Left lung (tissue), 14 donors: ENCODE data around the gene LYSMD1. TPM values are rescaled to one million over a fixed set of nuclear protein-coding genes. Genes with fewer than 3 reads are reported as not detected.
"Not testable (repeated sequence)": the region's sequence is repeated elsewhere in the genome, so short reads cannot be mapped to it uniquely, and the experiment has no call there.

Experiments used
- ATAC-seq: fragments of 200-7000 bp; cut with Tn5 transposase; one replicate; pipeline ENCODE4 v1.9.1; 2020; ENCODE audit warnings: moderate library complexity
- DNase-seq, 4 donors: peaks; one replicate each; pipeline ENCODE4 v3.0.0-alpha.2; 2013 to 2020
- H3K27ac ChIP-seq, 2 donors: fragments of 200-600 bp; sonication (generic) in 1 of 2; one replicate each; pipeline versions ENCODE4 v1.5.0 to v1.8.0; 2020 to 2021
- H3K27me3 ChIP-seq, 2 donors: fragments of 200-600 bp; sonication (generic) in 1 of 2; one replicate each; pipeline versions ENCODE4 v1.5.0 to v1.8.0; 2020 to 2021
- H3K36me3 ChIP-seq, 2 donors: fragments of 200-600 bp; sonication (generic) in 1 of 2; one replicate each; pipeline versions ENCODE4 v1.5.0 to v1.8.0; 2020 to 2021
- H3K4me1 ChIP-seq, 2 donors: fragments of 200-600 bp; one replicate each; pipeline ENCODE4 v1.8.0; 2021
- H3K4me3 ChIP-seq, 2 donors: fragments of 200-600 bp; sonication (generic) in 1 of 2; one replicate each; pipeline versions ENCODE4 v1.5.0 to v1.8.0; 2020 to 2021; ENCODE audit warnings: mild to moderate bottlenecking in 1 of 2
- H3K9me3 ChIP-seq, 2 donors: fragments of 200-600 bp; sonication (generic) in 1 of 2; one replicate each; pipeline versions ENCODE4 v1.5.0 to v1.8.0; 2020 to 2021
- CTCF ChIP-seq, 2 donors: fragments of 200-600 bp; sonication (generic) in 1 of 2; IDR thresholded peaks; one replicate each; pipeline versions ENCODE4 v1.5.0 to v1.8.0; 2021; ENCODE audit warnings: antibody characterized with exemption in 2 of 2
- intact Hi-C, 2 donors: fragments of 100-400 bp; cut with DNase I; formaldehyde crosslinking; loops; one replicate each; pipeline versions ENCODE4 v1.11.2 to v1.14.2; 2022
- long read RNA-seq, 12 donors: library from polyadenylated mRNA in 2 of 12; unstranded in 2 of 12; transcript quantifications; one replicate each; pipeline ENCODE4 v2.0.0 and lab custom pipeline, GENCODE V29; 2019 to 2026
- polyA plus RNA-seq, 6 donors: library from polyadenylated mRNA; unstranded; fragments of 120-200 nt; gene quantifications; one replicate each; pipeline ENCODE4 v1.2.1, GENCODE V29; 2013; ENCODE audit not compliant: insufficient read length in 6 of 6
- total RNA-seq, 2 donors: library from RNA; stranded (reverse); fragmentation: NEBNext Ultra II Directional; extraction: Animal tissue kit (Norgen Biotek cat#: 25700); gene quantifications; one replicate each; pipeline ENCODE4 v1.2.1, GENCODE V29; 2021
- donor health status: DM: no; HTN: yes; CAD: no.
- donor health status: DM: no; HTN: no; CAD: no.

The LYSMD1 gene, protein sequence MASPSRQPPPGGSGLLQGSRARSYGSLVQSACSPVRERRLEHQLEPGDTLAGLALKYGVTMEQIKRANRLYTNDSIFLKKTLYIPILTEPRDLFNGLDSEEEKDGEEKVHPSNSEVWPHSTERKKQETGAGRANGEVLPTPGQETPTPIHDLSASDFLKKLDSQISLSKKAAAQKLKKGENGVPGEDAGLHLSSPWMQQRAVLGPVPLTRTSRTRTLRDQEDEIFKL
- total RNA-seq = 1 to 10 TPM; 5.8 to 8.7 TPM
- 10 to 100 TPM; 15.3 to 20.4 (median 16.3) TPM for polyA plus RNA-seq
- long read RNA-seq, donor 1, partial matches to known transcripts = 0 of 2 reads
- long read RNA-seq, donor 1, other reads (novel, unspliced or antisense) = 0 of 2 reads
- long read RNA-seq, donor 2, partial matches to known transcripts = 0 of 2 reads
- long read RNA-seq, donor 2, other reads (novel, unspliced or antisense) = 0 of 2 reads
- long read RNA-seq, donor 3, partial matches to known transcripts = 17 of 43 reads
- long read RNA-seq, donor 3, other reads (novel, unspliced or antisense) = 24 of 43 reads
- long read RNA-seq, donor 4, partial matches to known transcripts = 0 of 1 reads
- long read RNA-seq, donor 4, other reads (novel, unspliced or antisense) = 1 of 1 reads
- long read RNA-seq, donor 5, partial matches to known transcripts = 0 of 3 reads
- long read RNA-seq, donor 5, other reads (novel, unspliced or antisense) = 0 of 3 reads
- long read RNA-seq, donor 6, partial matches to known transcripts = 0 of 2 reads
- long read RNA-seq, donor 6, other reads (novel, unspliced or antisense) = 0 of 2 reads
- long read RNA-seq, donor 7, partial matches to known transcripts = 0 of 1 reads
- long read RNA-seq, donor 7, other reads (novel, unspliced or antisense) = 0 of 1 reads
- long read RNA-seq, donor 8, transcript LYSMD1-201 (3 exons, 2,479 nt) = major isoform, 5 of 5 reads
- long read RNA-seq, donor 8, partial matches to known transcripts = 0 of 5 reads
- long read RNA-seq, donor 8, other reads (novel, unspliced or antisense) = 0 of 5 reads
- long read RNA-seq, donor 9 = 0 reads
- long read RNA-seq, donor 10 = 0 reads
- long read RNA-seq, donor 11, partial matches to known transcripts = 41 of 71 reads
- long read RNA-seq, donor 11, other reads (novel, unspliced or antisense) = 25 of 71 reads
- long read RNA-seq, donor 12 = 0 reads

DNA sequence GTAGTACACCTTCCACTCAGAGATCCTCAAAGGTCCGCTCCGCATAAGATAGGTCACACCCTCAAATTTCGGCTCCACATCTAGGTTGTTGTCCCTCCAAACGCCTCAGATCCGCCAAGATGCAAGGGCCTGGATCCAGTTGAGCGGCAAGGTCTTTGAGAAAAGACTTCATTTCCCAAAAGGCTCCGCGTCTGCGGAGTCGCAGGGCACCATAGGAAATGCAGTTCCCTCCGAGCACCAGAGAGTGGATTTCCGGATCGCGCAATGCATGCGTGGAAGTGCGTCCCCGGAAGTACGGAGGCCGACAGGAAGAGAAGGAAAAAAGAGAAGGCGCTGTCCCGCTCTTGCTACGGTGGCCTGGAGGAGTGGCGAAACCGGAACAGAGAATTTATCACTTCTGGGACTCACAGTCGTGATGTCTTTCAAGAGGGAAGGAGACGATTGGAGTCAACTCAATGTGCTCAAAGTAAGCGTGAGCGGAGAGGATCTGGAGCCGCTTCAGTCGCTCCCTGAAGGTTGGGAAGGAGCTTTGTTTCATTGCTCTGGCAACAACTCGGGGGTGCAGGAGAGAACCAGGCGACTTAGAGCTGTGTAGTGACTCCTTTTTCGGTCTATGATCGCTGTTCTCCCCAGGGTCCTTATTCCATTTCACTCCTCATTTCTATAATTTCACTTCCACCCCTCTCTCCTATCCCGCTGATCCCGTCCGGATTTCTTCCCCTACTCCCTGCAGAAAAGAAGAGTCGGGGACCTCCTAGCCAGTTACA, at the start of gene LYSMD1, which contains the start of gene SCNM1:
LYSMD1 (minus strand) TSS at position 165 of the 767 bp plus-strand sequence. CDS start 644 bp downstream, outside the sequence.
SCNM1 (plus strand) TSS at position 407 of the 767 bp plus-strand sequence; CDS start at position 416, 9 bp downstream.
- Histone ChIP-seq H3K9me3 (no peaks in the 10 kb centered on the region), H3K36me3 (peaks cover 0 to 48% of the 10 kb centered on the region in 2 donors), H3K27ac (peak within 1 kb of the TSS; percentile 78 to 87), H3K4me1 (peaks cover 16 to 39% of the 10 kb centered on the region in 2 donors), H3K4me3 (peak within 1 kb of the TSS; percentile 57 to 88), H3K27me3 (no peaks in the 10 kb centered on the region)
- peak in 1 of 2 donors; percentile 55 for TF ChIP-seq CTCF (IDR thresholded peaks at IDR 0.05)
- intact Hi-C loops = no loop called here
- DNase-seq = peak; percentile 94 to 99 (median 98)
- peak; percentile 96 for ATAC-seq

DNA sequence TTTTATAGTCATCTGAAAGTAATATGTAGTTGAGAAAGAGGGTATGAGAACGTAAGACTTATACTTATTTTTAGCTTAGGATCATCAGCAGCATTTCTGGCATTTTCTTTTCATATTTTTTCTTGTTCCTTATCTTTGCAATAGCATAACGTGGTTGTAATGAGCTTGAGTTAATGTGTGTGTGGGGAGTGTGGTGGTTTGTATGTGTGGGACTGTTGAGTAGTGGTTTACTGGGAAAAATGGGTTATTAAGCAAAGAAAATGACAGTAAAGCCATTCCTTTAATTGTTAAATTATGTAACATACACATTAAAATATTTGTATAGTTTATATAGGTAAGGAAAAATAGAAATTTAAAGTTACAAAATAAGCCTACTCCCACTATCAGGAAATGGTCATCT, 47.9 kb upstream of the LYSMD1 start:
- Histone ChIP-seq H3K27me3 (no peaks in the 10 kb centered on the region), H3K9me3 (no peaks in the 10 kb centered on the region), H3K4me1 (no peaks in the 10 kb centered on the region), H3K36me3 (peaks cover 0 to 51% of the 10 kb centered on the region in 2 donors), H3K4me3 (no peak overlapping the region), H3K27ac (no peak overlapping the region)
- intact Hi-C loops = no loop called here
- no peak for ATAC-seq
- no peak for TF ChIP-seq CTCF (IDR thresholded peaks at IDR 0.05)
- DNase-seq = no peak

GRCh38 chr1:151211972-151212705, 46.4 kb upstream of the LYSMD1 start:
- peaks cover 0 to 62% of the 10 kb centered on the region in 2 donors for H3K36me3 ChIP-seq
- intact Hi-C loops = no loop called here
- H3K27me3 ChIP-seq = no peaks in the 10 kb centered on the region
- ATAC-seq = no peak
- DNase-seq = no peak
- no peaks in the 10 kb centered on the region for H3K9me3 ChIP-seq
- no peak for TF ChIP-seq CTCF (IDR thresholded peaks at IDR 0.05)
- no peak overlapping the region for H3K27ac ChIP-seq
- no peak overlapping the region for H3K4me3 ChIP-seq
- no peaks in the 10 kb centered on the region for H3K4me1 ChIP-seq

DNA sequence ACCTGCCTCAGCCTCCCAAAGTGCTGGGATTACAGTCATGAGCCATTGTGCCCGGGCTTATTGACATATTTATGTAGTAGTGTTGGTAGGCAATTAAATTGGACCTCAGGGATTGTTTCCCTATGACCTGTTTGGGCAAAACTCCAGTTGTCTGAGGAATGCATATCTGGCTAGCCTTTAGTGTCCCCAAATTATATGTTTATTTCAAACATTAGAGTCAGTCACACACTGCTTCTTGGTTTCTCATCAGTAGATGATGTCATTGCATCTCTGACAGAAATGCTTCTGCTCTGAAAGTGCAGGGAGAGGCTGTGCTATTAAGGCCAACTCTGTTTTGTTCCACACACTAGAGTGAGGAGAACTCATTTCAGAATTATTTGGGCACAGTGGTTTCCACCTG, 45.1 kb upstream of the LYSMD1 start:
- ATAC-seq = no peak
- intact Hi-C loops = no loop called here
- no peak for TF ChIP-seq CTCF (IDR thresholded peaks at IDR 0.05)

GRCh38 chr1:151205381-151205965, 39.8 kb upstream of the LYSMD1 start:
- DNase-seq, intact Hi-C loops: not testable (repeated sequence)

More for the DNA sequence above, 45.1 kb upstream of the LYSMD1 start:
- H3K27me3 ChIP-seq = no peaks in the 10 kb centered on the region
- no peaks in the 10 kb centered on the region for H3K4me1 ChIP-seq
- no peak overlapping the region for H3K4me3 ChIP-seq
- no peaks in the 10 kb centered on the region for H3K9me3 ChIP-seq
- H3K36me3 ChIP-seq = peaks cover 0 to 71% of the 10 kb centered on the region in 2 donors
- no peak for DNase-seq
- H3K27ac ChIP-seq = no peak overlapping the region

More at GRCh38 chr1:151205381-151205965, 39.8 kb upstream of the LYSMD1 start:
- H3K27ac ChIP-seq, H3K4me3 ChIP-seq, H3K27me3 ChIP-seq, H3K9me3 ChIP-seq, ATAC-seq: not testable (repeated sequence)
- Histone ChIP-seq H3K36me3 (peaks cover 0 to 63% of the 10 kb centered on the region in 2 donors), H3K4me1 (peaks cover 0 to 28% of the 10 kb centered on the region in 2 donors)
